Left ventricle myocardium superior (tissue), 1 donor: ENCODE measurements around the gene ARHGEF10L. TPM values are rescaled to one million over a fixed set of nuclear protein-coding genes. Genes with fewer than 3 reads are reported as not detected.

ENCODE experiments used
- ATAC-seq: fragments of 200-7000 bp; cut with Tn5 transposase; one replicate; pipeline ENCODE4 v1.9.1; 2020; ENCODE audit warnings: mild to moderate bottlenecking, moderate library complexity
- DNase-seq: peaks from one replicate; pipeline ENCODE4 v3.0.0-alpha.2; 2020
- intact Hi-C: fragments of 100-400 bp; cut with micrococcal nuclease; formaldehyde crosslinking; loops from one replicate; pipeline ENCODE4 v1.11.0; 2022
- total RNA-seq: library from RNA; stranded (reverse); fragmentation: NEBNext Ultra II Directional; extraction: Animal tissue kit (Norgen Biotek cat#: 25700); gene quantifications from one replicate; pipeline ENCODE4 v1.2.1, GENCODE V29; 2021
- donor health status: DM: no; HTN: yes; CAD: no; lungs with severe emphysema.

Gene ARHGEF10L
- total RNA-seq, 1 donor from 2014 or later: 54.9 TPM

GRCh38 chr1:17544776-17545350 is 5.4 kb downstream of the ARHGEF10L start:
- ATAC-seq (peak; percentile 43), DNase-seq (no peak)
- intact Hi-C loops: no loop called here

GRCh38 chr1:17545356-17545755 is 5.9 kb downstream of the ARHGEF10L start:
- ATAC-seq (peak; percentile 44), DNase-seq (no peak)
- intact Hi-C loops: no loop called here

GRCh38 chr1:17546946-17547670 is 7.6 kb downstream of the ARHGEF10L start:
- no peak for DNase-seq
- intact Hi-C loops: no loop called here
- ATAC-seq: no peak

- intact Hi-C loops: no loop called here
- ATAC-seq (no peak), DNase-seq (no peak)
Observed at GRCh38 chr1:17549384-17549783, 9.9 kb downstream of the ARHGEF10L start.

GRCh38 chr1:17550729-17551584 is 11.5 kb downstream of the ARHGEF10L start:
- intact Hi-C loops: no loop called here
- DNase-seq (no peak), ATAC-seq (peak; percentile 14)

- intact Hi-C loops: no loop called here
- DNase-seq: peak; percentile 60
Observed at GRCh38 chr1:17551755-17552234, 12.3 kb downstream of the ARHGEF10L start.

GRCh38 chr1:17553975-17554700 is 14.6 kb downstream of the ARHGEF10L start:
- intact Hi-C loops: no loop called here
- ATAC-seq (no peak), DNase-seq (peak; percentile 6)

More at GRCh38 chr1:17551755-17552234, 12.3 kb downstream of the ARHGEF10L start:
- ATAC-seq: peak; percentile 86

GRCh38 chr1:17554954-17555353 is 15.5 kb downstream of the ARHGEF10L start:
- ATAC-seq (no peak), DNase-seq (no peak)
- intact Hi-C loops: no loop called here

GRCh38 chr1:17557986-17558385 is 18.5 kb downstream of the ARHGEF10L start:
- no peak for ATAC-seq
- no peak for DNase-seq
- intact Hi-C loops: no loop called here

GRCh38 chr1:17558541-17558940 is 19.0 kb downstream of the ARHGEF10L start:
- DNase-seq (no peak), ATAC-seq (no peak)
- intact Hi-C loops: no loop called here

GRCh38 chr1:17558954-17559614 is 19.6 kb downstream of the ARHGEF10L start:
- intact Hi-C loops: no loop called here
- no peak for ATAC-seq
- DNase-seq: no peak

GRCh38 chr1:17559615-17560419 is 20.3 kb downstream of the ARHGEF10L start:
- intact Hi-C loops: no loop called here
- DNase-seq (no peak), ATAC-seq (no peak)

- no peak for DNase-seq
- intact Hi-C loops: no loop called here
- peak; percentile 28 for ATAC-seq
Observed at GRCh38 chr1:17561247-17561548, 21.7 kb downstream of the ARHGEF10L start.

- DNase-seq: peak; percentile 67
- peak; percentile 70 for ATAC-seq
- intact Hi-C loops: no loop called here
Observed at GRCh38 chr1:17561561-17561985, 22.1 kb downstream of the ARHGEF10L start.

- ATAC-seq: no peak
- no peak for DNase-seq
- intact Hi-C loops: no loop called here
Observed at GRCh38 chr1:17562375-17562774, 22.9 kb downstream of the ARHGEF10L start.

- DNase-seq (peak; percentile 71), ATAC-seq (peak; percentile 69)
- intact Hi-C loops: no loop called here
Observed at GRCh38 chr1:17563494-17564281, 24.2 kb downstream of the ARHGEF10L start.
